Aorta (tissue), 5 donors: Measurements from ENCODE around the gene FAM241B. TPM values are rescaled to one million over a fixed set of nuclear protein-coding genes. Genes with fewer than 3 reads are reported as not detected.

Experiments used
- ATAC-seq: fragments of 200-7000 bp; cut with Tn5 transposase; one replicate; pipeline ENCODE4 v1.9.1; 2022; ENCODE audit warnings: moderate library complexity; ENCODE audit not compliant: low FRiP score
- DNase-seq, 2 donors: peaks; one replicate each; pipeline ENCODE4 v3.0.0-alpha.2; 2020
- H3K27ac ChIP-seq, 2 donors: one replicate each; pipeline ENCODE4 v1.5.1; 2013; ENCODE audit warnings: low read length in 2 of 2, mild to moderate bottlenecking in 2 of 2, moderate library complexity in 2 of 2, control low read depth in 1 of 2, inconsistent platforms in 1 of 2, low read depth in 1 of 2
- H3K27me3 ChIP-seq, 2 donors: one replicate each; pipeline ENCODE4 v1.6.1; 2013; ENCODE audit warnings: control low read depth in 1 of 2, low read length in 1 of 2, mild to moderate bottlenecking in 1 of 2, moderate library complexity in 1 of 2; ENCODE audit not compliant: insufficient read depth in 2 of 2, control insufficient read depth in 1 of 2
- H3K36me3 ChIP-seq, 2 donors: one replicate each; pipeline ENCODE4 v1.6.1; 2013; ENCODE audit warnings: control low read depth in 1 of 2, low read length in 1 of 2, mild to moderate bottlenecking in 1 of 2; ENCODE audit not compliant: insufficient read depth in 2 of 2, control insufficient read depth in 1 of 2
- H3K4me1 ChIP-seq, 2 donors: one replicate each; pipeline ENCODE4 v1.6.1; 2013; ENCODE audit warnings: low read length in 2 of 2, control low read depth in 1 of 2, mild to moderate bottlenecking in 1 of 2, moderate library complexity in 1 of 2; ENCODE audit not compliant: insufficient read depth in 2 of 2, control insufficient read depth in 1 of 2
- H3K4me3 ChIP-seq, 2 donors: one replicate each; pipeline ENCODE4 v1.5.1; 2013; ENCODE audit warnings: low read length in 2 of 2, control low read depth in 1 of 2, mild to moderate bottlenecking in 1 of 2
- H3K9me3 ChIP-seq: one replicate; pipeline ENCODE4 v1.6.1; 2013; ENCODE audit warnings: mild to moderate bottlenecking, low read length; ENCODE audit not compliant: control insufficient read depth
- WGBS, 2 donors: extraction: QIAGEN DNeasy Blood & Tissue Kit; methylation state at CpG; one replicate each; pipeline ENCODE4 v1.1.7; 2013; 5-methylcytosine and 5-hydroxymethylcytosine counted together
- intact Hi-C, 2 donors: fragments of 100-400 bp; cut with DNase I; formaldehyde crosslinking; loops; one replicate each; pipeline versions ENCODE4 v1.14.2 to v1.15.0; 2022
- polyA plus RNA-seq, 2 donors: library from polyadenylated mRNA; stranded (reverse); fragments of 200-250 nt; gene quantifications; one replicate each; pipeline ENCODE4 v1.2.3, GENCODE V29; 2013
- total RNA-seq, 2 donors: library from RNA; stranded (reverse); fragmentation: NEBNext Ultra II Directional; extraction: Animal tissue kit (Norgen Biotek cat#: 25700); gene quantifications; one replicate each; pipeline ENCODE4 v1.2.1, GENCODE V29; 2021
- donor health status: healthy with polysubstance abuse.
- donor health status: Bipolar disorder and iron deficiency.
- donor health status: DM: no; HTN: no; CAD: no.
- donor health status: DM: no; HTN: no; CAD: no.
- donor health status: DM: yes; HTN: yes; CAD: no.

The FAM241B gene
- total and polyA plus RNA-seq, 4 donors = 4.7 to 10.6 (median 8.3) TPM

DNA sequence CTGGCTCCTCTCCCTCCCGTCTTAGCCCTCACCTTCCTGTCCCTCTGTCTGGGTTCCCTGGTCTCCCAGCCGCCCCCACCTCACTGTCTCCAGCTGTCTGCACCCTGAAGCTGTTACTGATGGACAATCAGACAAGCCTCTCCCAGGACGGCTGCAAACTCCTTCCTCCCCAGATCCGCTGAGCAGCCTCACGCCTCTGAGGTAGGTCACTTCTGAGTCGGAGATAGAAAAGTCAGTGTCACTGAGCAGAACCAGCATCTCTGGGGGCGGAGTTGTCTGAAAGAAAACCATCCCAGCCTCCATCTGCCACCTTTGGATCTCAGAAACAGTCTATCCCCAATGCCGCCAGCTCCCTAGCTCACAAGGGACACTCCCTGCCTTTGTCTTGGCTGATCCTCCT, 27.4 kb downstream of the FAM241B start:
- Histone ChIP-seq H3K27ac (no peak overlapping the region), H3K36me3 (no peaks in the 10 kb centered on the region), H3K27me3 (no peaks in the 10 kb centered on the region), H3K4me3 (no peak overlapping the region), H3K4me1 (no peaks in the 10 kb centered on the region), H3K9me3 (no peaks in the 10 kb centered on the region)
- ATAC-seq = no peak
- intact Hi-C loops = no loop called here
- no peak for DNase-seq
- WGBS, 2 donors = 76 to 78% methylated on average over 8 of the region's 8 CpGs

- no peak for ATAC-seq
- no peaks in the 10 kb centered on the region for H3K27me3 ChIP-seq
- 89% methylated on average over 10 of the region's 10 CpGs for WGBS, 2 donors
These were observed 27.8 kb downstream of the FAM241B start for GRCh38 chr10:69657866-69658265.

DNA sequence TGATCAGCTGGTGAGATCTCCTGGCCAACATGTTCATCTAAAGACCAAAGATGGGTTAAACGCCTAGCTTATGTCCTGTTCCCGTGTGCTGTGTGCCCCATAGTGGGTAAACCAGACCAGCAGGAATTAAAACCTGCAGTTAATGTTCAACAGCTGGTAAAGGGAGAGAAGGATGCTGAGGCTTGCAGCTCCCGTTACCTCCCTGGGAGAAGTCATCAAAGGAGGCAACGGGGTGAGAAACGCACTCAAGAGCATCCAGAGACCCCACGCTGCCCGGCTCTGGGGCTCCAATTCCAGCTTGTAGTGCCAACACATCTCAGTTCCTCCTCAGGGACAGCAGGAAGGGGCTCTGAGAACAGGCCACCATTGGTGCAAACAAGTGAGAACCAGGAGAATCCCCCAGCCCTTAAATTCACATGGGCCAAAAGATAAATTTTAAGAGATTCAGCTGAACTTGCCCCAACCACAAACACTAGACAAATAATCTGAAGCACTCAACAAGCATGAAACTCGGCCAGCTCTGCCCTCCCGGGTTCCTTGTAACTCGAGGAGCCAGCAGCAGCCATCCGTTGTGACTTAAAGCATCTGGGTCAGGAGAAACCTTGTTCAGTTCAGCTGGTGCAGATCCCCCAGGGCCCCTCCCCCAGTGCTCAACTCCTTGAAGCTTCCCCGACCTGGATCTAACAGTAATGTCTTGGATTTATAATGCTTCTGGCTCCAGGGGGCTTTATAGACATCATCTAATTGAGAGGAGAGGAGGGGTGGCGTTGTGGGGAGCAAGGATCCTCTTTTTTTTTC, 29.4 kb downstream of the FAM241B start:
- ATAC-seq = no peak
- Histone ChIP-seq H3K9me3 (no peaks in the 10 kb centered on the region), H3K36me3 (no peaks in the 10 kb centered on the region), H3K4me3 (no peak overlapping the region), H3K27ac (no peak overlapping the region), H3K27me3 (no peaks in the 10 kb centered on the region), H3K4me1 (no peaks in the 10 kb centered on the region)
- DNase-seq = no peak
- intact Hi-C loops = no loop called here
- 71 to 74% methylated on average over 13 of the region's 13 CpGs for WGBS, 2 donors

More at GRCh38 chr10:69657866-69658265, 27.8 kb downstream of the FAM241B start:
- H3K27ac ChIP-seq = no peak overlapping the region
- no peak overlapping the region for H3K4me3 ChIP-seq
- H3K4me1 ChIP-seq = no peaks in the 10 kb centered on the region
- intact Hi-C loops = no loop called here
- no peaks in the 10 kb centered on the region for H3K9me3 ChIP-seq
- no peaks in the 10 kb centered on the region for H3K36me3 ChIP-seq
- no peak for DNase-seq

DNA sequence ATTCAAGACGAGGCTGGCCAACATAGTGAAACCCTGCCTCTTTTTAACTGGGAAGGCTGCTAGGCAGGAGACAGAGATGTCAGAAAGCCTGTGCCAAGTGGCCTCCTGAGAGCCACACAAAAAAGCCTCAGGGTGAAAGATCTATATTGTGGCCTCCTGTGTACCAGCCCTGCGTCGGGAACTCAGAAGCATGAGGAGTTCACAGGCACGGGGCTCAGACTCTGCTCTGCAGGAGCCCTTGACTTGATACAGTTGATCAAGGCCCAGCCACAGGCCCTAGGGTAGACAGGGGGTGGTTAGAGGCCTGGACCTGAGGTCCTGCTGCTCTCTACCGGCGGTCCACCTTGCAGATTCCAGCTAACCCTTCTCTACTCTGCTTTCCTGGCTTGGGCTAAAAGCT, 30.2 kb downstream of the FAM241B start:
- intact Hi-C loops = no loop called here
- no peaks in the 10 kb centered on the region for H3K4me1 ChIP-seq
- H3K4me3 ChIP-seq = no peak overlapping the region
- no peak for DNase-seq
- 75 to 77% methylated on average over 6 of the region's 6 CpGs for WGBS, 2 donors
- no peaks in the 10 kb centered on the region for H3K9me3 ChIP-seq
- H3K27ac ChIP-seq = no peak overlapping the region
- no peaks in the 10 kb centered on the region for H3K27me3 ChIP-seq
- no peaks in the 10 kb centered on the region for H3K36me3 ChIP-seq
- no peak for ATAC-seq

- no peaks in the 10 kb centered on the region for H3K36me3 ChIP-seq
- no peak overlapping the region for H3K4me3 ChIP-seq
- H3K27me3 ChIP-seq = no peaks in the 10 kb centered on the region
- DNase-seq (no peak), ATAC-seq (no peak)
- intact Hi-C loops = no loop called here
- H3K27ac ChIP-seq = no peak overlapping the region
- no peaks in the 10 kb centered on the region for H3K4me1 ChIP-seq
- 70 to 77% methylated on average over 4 of the region's 4 CpGs for WGBS, 2 donors
- no peaks in the 10 kb centered on the region for H3K9me3 ChIP-seq
These were observed 31.5 kb downstream of the FAM241B start for GRCh38 chr10:69661414-69662172.

- 73 to 76% methylated on average over 11 of the region's 11 CpGs for WGBS, 2 donors
- Histone ChIP-seq H3K4me3 (no peak overlapping the region), H3K27ac (no peak overlapping the region), H3K36me3 (no peaks in the 10 kb centered on the region), H3K27me3 (no peaks in the 10 kb centered on the region), H3K4me1 (no peaks in the 10 kb centered on the region), H3K9me3 (no peaks in the 10 kb centered on the region)
- DNase-seq (no peak), ATAC-seq (no peak)
- intact Hi-C loops = no loop called here
These were observed 32.3 kb downstream of the FAM241B start for GRCh38 chr10:69662173-69662877.

- Histone ChIP-seq H3K4me3 (no peak overlapping the region), H3K27ac (no peak overlapping the region), H3K9me3 (no peaks in the 10 kb centered on the region), H3K4me1 (no peaks in the 10 kb centered on the region), H3K36me3 (no peaks in the 10 kb centered on the region), H3K27me3 (no peaks in the 10 kb centered on the region)
- ATAC-seq (no peak), DNase-seq (no peak)
- WGBS, 2 donors = 90 to 92% methylated on average over 7 of the region's 7 CpGs
- intact Hi-C loops = no loop called here
These were observed 32.9 kb downstream of the FAM241B start for GRCh38 chr10:69662901-69663300.

GRCh38 chr10:69663369-69663947, 33.4 kb downstream of the FAM241B start:
- intact Hi-C loops = no loop called here
- no peaks in the 10 kb centered on the region for H3K9me3 ChIP-seq
- DNase-seq (no peak), ATAC-seq (no peak)
- no peak overlapping the region for H3K27ac ChIP-seq
- 88 to 89% methylated on average over 9 of the region's 9 CpGs for WGBS, 2 donors
- H3K27me3 ChIP-seq = no peaks in the 10 kb centered on the region
- H3K36me3 ChIP-seq = no peaks in the 10 kb centered on the region
- H3K4me3 ChIP-seq = no peak overlapping the region
- H3K4me1 ChIP-seq = no peaks in the 10 kb centered on the region
